ENCODE results near the gene EEF1AKMT4.

DNA sequence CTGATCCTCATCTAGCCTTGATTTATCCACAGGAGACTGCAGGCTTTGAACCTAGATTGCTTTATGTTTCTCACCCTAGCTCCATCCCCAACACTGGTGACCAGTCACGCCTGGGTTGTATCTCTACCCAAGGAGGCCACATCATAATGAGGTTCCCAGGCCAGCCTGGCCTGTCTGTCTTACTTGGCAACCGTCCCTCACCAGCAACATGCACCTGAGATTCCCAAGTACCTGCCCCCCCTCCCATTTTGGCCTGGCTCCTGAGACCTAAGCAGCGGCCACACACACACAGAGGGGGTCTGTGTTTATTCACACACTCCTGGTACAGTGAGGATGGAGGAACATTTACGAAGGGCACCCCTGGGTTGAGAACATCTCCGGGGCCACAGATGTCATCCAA is 9.5 kb downstream of the EEF1AKMT4 start:
- TF ChIP-seq, protein P1, sequence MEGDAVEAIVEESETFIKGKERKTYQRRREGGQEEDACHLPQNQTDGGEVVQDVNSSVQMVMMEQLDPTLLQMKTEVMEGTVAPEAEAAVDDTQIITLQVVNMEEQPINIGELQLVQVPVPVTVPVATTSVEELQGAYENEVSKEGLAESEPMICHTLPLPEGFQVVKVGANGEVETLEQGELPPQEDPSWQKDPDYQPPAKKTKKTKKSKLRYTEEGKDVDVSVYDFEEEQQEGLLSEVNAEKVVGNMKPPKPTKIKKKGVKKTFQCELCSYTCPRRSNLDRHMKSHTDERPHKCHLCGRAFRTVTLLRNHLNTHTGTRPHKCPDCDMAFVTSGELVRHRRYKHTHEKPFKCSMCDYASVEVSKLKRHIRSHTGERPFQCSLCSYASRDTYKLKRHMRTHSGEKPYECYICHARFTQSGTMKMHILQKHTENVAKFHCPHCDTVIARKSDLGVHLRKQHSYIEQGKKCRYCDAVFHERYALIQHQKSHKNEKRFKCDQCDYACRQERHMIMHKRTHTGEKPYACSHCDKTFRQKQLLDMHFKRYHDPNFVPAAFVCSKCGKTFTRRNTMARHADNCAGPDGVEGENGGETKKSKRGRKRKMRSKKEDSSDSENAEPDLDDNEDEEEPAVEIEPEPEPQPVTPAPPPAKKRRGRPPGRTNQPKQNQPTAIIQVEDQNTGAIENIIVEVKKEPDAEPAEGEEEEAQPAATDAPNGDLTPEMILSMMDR (conservative IDR thresholded peaks at IDR 0.05): no peak
- TF ChIP-seq EZH2 (IDR thresholded peaks at IDR 0.05; ENCODE audit: low read depth): no peak

All from PC-9 (cell line).